ENCODE results near the gene PPP6R3.

GRCh38 chr11:68661697-68662603 is 201.4 kb downstream of the PPP6R3 start:
- no peak for TF ChIP-seq POLR2A (IDR thresholded peaks at IDR 0.05; ENCODE audit: low read depth, low read length)
- no peak for TF ChIP-seq CTCF (IDR thresholded peaks at IDR 0.05; ENCODE audit: extremely low read depth in 1 of 2, insufficient read depth in 1 of 2, low read depth in 1 of 2, low read length in 2 of 2)
- no peak for TF ChIP-seq EZH2 (IDR thresholded peaks at IDR 0.05; ENCODE audit: borderline replicate concordance, low read depth, low read length, severe bottlenecking)
- no peak for TF ChIP-seq MAX (IDR thresholded peaks at IDR 0.05; ENCODE audit: insufficient read depth, insufficient read length)
- no peak for TF ChIP-seq FOS (IDR thresholded peaks at IDR 0.05; ENCODE audit: borderline replicate concordance, insufficient read depth, low read length)

All from endothelial cell of umbilical vein (primary cell).